Activated CD8-positive, alpha-beta memory T cell treated with anti-CD3 and anti-CD28 coated beads, Interleukin-2, amount 50 U/mL, for 48 hours (primary cell): ENCODE data around the gene USF2.
"Not testable (repeated sequence)": the region's sequence is repeated elsewhere in the genome, so short reads cannot be mapped to it uniquely, and the experiment has no call there.

Experiments used
- DNase-seq: peaks from one replicate; pipeline ENCODE4 v3.0.0-alpha.2; 2020

Gene USF2, protein sequence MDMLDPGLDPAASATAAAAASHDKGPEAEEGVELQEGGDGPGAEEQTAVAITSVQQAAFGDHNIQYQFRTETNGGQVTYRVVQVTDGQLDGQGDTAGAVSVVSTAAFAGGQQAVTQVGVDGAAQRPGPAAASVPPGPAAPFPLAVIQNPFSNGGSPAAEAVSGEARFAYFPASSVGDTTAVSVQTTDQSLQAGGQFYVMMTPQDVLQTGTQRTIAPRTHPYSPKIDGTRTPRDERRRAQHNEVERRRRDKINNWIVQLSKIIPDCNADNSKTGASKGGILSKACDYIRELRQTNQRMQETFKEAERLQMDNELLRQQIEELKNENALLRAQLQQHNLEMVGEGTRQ

DNA sequence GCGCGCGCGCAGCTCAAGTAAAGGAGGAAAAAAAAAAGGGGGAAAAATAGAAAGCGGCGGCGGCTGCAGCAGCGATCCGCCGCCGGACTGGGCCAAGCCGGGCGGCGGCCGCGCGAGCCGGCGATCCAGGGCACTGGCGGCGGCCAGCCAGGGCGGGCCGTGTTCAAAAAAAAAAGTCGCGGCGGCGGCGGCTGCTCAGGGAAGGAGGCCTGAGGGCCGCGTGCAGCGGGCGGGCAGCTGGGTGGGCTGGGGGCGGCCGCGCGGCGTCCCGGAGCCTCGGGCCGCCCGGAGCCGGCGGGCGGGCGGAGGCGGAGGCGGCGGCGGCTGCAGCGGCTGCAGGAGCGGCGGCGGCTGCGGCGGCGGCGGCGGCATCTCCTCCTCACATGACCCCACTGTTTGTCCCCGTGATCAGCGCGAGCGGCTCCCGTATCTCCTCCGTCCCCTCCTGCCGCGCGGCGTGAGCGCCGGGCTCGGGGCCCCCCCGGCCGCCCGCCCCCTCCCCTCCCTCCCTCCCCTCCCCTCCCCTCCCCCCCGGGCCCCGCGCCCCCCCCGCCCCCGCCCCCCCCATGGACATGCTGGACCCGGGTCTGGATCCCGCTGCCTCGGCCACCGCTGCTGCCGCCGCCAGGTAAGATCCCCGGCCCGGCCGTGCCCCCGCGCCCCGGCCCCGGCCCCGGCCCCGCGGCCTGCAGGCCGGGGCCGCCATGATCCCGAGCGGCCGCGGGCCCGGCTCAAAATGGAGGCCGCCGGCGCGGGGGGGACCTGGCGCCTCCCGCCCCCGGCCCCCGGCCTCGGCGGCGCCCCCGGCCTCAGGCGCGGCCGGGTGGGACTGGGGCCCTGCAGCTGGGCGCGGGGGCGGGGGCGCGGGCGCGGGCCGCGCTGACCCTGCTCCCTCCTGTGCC, at the start of gene USF2:
Gene USF2, plus strand, starts transcription at position 427 of the 902 bp plus-strand sequence. Its CDS starts 140 bp downstream, at position 567.
- peak; percentile 81 for DNase-seq

DNA sequence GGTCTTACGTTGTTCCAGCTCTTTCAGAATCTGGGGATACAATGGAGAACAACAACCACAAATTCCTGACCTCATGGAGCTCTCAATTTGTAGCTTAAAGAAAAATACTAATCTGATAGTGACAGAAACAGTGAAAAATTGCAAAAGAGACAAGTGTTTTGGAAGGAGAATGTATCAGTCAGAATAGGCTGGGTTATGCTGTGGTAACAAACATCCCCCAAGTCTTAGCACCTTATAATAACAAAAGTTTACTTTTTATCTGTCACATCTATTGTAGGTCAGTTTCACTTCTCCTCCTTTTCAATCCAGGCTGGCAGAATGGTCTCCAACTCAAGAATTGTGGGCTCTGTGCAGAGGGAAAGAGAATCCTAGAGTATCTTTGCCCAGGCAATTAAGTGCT, 49.8 kb upstream of the USF2 start:
- no peak for DNase-seq

DNA sequence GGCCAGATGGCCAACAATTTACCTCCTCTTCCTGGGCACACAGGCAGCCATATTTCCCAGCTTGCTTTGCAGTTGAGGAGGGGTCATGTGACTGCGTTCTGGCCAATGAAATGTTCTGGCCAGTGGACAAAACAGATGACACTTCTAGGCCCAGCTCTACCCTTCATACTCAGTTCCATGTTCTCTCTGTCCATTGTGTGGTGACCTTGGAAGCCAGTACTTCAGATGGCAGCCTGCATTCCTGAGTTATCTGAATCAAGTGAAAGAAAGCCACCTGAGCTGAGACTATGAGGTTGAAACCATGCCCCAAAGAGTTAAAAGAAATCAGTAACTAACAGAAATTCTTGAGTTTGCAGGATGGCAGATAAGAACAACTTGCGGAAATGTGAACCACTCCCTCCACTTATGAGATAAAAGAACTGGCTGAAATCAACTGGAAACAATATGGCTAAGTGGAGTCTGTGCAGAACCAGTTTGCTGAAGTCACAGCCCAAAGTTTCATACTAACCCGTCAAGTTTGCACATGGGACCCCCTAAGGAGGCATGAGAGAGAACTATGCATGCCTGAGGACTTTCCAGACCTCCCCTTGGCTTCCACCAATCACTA, 48.3 kb upstream of the USF2 start:
- peak; percentile 13 for DNase-seq

DNA sequence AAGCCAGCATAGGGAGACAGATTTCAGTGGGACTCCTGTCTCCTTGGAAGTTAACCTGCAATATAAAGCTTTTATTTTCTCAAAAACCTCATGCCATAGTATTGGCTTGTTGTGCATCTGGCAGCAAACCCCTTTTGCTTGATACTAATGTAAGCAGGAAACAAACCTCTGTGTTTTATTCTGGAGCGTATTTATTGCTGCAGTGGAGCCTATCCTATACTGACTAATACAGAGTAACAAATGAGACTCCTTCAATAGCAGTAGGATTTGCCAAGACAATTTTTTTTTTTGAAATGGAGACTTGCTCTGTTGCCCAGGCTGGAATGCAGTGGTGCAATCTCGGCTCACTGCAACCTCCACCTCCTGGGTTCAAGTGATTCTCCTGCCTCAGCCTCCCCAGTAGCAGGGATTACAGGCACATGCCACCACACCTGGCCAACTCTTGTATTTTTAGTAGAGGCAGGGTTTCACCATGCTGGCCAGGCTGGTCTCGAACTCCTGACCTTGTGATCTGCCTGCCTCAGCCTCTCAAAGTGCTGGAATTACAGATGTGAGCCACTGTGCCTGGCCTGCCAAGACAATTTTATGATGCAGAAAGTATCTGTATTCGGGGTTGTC, 47.7 kb upstream of the USF2 start:
- DNase-seq, result peak; percentile 23

DNA sequence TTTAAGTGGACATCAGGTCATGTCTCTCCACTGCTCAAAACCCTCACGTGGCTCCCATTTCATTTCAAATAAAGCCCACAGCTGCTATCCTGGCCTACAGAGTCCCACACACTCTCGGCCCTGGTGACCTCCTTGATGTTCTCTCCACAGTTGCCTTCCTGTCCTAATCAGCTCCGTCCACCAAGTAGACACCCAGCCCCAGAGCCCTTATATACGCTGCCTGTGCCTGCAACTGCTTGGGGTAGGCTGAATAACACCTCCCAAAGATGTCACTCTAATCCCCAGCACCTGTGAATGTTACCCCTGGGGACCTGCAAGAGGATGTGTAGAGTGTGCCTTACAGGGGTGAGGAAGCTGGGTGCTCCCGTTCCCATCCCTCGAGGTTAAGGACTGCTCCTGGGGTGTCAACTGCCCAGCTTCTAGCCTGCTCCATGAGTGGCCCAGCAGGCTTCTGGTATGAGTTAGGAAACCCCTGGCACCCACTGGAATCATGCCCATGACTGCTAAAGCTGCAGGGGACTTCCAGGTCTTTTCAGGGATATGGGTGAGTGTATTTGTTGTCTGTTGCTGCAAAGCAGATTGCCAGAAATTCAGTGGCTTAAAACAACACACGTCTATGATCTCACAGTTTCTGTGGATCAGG, 46.3 kb upstream of the USF2 start:
- peak; percentile 39 for DNase-seq

DNA sequence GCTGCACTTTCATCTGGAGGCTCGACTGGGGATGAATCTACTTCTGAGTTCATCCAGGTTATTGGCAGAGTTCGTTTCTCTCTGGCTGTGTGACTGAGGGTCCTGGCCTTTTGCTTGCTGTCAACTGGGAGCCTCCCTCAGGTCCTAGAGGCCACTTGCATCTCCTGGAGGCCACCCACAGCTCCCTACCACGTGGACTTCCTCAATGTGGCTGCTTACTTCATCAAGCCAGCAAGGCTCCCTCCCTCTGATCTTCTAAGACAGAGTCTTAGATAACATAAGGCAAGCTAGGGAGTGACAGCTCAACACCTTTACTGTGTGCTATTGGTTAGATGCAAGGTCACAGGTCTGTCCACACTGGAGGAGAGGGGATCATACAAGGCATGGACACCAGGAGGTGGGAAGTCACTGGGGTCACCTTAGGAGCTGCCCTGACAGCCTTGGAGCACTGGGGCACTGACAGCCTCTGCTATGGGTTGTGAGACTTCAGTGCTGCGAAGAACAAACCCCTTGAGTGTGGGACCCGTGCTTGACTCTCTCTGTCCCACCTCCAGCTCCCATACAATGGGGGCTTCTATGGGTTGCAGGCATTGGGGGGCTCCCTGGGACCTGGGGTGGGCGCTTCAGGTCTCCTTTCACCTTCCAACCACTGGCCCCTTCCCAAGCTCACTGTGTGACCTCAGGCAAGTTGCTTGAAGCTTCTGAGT, 45.5 kb upstream of the USF2 start:
- DNase-seq, result peak; percentile 34

DNA sequence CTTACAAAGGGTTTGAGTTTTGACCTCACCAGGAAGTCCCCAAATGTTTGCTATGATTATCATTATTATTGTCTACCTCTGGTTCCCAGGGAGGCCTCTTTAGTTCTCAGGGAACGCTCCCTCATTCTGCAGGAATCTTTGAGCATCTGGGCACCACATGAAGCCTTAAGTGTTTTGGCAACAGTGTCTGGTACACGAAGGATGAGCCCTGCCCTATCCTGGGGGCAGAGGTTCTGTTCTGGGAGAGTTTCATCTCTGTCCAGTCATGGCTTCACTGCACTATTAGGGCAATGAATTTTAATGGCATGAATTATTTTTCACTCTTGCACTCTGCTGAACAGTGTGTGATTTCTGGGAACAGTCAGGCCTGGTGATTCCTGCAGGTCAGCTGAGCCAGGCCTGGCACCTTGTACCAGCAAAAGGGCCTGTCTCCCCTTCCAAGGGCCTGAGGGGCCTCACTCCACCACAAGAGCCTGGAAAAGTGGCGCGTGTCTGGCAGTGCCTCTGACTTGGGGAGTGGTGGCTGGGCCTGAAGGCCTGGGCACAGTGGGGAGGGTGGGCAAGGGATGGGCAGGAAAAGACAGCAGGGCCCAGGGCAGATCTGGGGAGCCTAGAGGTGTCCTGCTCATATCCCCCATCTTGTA, 44.8 kb upstream of the USF2 start:
- DNase-seq, result peak; percentile 40

DNA sequence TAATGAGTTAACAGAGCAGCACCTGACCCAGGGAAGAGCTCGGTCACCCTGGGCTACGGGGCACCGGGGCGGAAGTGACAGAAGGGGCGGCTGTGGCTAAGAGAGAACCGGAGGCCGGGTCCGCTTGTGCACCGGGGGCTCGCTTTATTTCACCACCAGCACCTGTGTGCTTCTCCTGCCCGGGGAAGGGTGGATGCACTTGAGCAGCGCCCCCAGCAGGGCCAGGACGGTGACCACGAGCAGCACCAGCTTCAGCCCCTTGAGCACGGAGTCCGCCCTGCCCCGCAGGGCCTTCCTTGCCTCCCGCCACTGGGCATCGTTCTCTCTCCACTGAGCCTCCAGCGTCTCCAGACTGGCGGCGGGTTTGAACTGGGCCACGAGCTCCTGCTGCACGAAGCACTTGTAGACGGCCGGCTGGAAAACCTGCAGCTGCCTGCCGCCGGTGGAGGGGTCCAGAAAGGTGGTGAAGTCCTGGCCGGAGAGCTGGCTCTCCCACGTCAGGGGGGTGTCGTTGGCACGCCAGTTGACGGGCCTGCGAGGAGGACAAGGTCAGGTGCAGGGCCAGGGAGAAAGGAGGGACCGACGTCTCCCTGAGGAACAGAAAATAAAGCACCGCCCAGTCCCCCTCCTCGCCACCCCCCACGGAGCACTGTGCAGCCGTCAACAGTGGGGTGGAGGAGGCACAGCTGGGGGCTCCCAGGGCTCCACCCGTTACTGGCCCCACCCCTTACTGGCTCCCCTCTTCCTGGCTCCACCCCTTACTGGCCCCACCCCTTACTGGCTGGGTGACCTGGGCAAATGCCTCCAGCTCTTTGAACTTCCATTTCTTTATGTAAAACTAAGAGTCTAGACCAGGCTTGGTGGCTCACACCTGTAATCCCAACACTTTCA, 43.8 kb upstream of the USF2 start:
- peak; percentile 51 for DNase-seq

DNA sequence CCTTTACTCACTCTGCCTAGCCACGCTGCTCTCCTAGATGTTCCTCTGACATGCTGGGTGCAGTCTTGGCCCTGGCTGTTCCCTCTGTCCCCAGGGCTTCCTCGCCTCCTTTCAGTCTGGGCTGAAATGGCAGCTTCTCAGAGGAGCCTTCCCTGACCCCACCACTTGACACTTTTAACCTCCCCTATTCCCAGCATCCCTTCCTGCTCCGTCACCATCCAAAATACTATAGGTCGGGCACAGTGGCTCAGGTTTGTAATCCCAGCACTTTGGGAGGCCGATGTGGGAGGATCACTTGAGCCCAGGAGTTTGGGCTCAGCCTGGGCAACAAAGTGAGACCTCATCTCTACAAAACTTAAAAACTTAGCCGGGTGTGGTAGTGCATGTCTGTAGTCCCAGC, 42.8 kb upstream of the USF2 start:
- DNase-seq, result peak; percentile 30

DNA sequence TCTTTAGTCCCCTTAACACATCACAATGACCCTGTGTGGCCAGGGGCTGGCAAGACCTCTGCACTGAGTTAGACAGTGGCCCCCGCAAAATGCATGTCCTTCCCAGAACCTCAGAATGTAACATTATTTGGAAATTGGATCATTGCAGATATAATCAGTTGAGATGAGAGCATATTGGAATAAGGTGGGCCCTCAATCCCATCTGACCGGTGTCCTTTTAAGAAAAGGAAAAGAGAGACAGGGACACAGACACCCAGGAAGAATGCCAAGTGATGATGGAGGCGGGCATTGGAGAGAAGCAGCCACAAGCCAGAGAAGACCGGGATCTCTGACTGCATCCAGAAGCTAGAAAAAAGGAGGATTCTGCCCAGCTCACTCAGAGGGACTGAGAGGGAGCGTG, 42.0 kb upstream of the USF2 start:
- peak; percentile 15 for DNase-seq

DNA sequence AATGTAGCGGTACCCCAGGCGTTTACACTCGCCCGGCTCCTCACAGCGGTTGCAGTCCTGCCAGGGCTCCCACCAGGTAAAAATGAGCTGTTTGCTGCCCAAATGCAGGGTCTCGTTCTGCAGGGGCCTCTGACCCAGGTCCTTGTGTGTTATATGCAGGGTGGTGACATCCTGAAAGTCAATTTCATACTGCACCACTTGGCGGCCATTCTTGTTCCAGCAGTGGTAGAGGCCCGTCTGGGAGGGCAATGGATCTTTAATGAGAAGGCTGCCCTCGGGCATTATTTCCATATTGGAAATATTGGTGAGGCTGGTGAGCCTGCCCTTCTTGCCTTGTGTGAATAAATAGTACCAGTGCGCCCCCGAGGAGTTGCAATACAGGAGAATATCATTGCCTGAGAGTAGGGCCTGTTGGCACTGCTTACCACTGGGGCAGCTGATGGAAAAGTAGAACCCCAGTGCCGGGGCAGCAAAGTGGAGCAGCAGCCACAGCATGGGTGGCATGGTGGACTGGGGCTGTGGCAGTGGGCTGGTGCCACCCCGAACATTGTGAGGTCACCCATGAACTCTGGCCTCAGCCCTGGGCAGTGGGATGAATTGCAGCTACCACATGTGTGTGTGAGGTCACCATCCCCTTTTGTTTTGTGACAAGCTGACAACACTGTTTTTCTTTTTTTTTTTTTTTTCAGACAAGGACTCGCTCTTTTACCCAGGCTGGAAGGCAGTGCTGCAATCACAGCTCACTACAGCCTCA, 40.4 kb upstream of the USF2 start, which contains the start of gene FAM187B:
Gene FAM187B, minus strand, starts transcription at position 563 of the 754 bp plus-strand sequence. Its CDS starts 59 bp downstream, at position 504.
- DNase-seq, result no peak

DNA sequence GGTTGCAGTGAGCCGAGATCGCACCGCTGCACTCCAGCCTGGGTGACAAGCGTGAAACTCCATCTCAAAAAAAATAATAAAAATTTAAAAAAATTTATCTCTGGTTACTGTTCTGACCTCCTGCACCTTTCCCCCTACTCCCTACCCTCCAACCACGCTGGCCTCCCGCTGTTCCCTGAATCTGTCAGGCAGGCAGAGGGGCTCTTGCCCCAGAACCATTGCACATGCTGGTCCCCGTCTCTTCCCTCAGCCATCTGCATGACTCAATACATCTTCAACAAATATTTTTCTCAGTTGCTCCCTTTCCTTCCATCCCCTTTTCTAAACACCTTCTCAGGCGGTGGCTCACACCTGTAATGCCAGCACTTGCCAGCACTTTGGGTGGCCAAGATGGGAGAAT, 39.2 kb upstream of the USF2 start:
- peak; percentile 28 for DNase-seq

DNA sequence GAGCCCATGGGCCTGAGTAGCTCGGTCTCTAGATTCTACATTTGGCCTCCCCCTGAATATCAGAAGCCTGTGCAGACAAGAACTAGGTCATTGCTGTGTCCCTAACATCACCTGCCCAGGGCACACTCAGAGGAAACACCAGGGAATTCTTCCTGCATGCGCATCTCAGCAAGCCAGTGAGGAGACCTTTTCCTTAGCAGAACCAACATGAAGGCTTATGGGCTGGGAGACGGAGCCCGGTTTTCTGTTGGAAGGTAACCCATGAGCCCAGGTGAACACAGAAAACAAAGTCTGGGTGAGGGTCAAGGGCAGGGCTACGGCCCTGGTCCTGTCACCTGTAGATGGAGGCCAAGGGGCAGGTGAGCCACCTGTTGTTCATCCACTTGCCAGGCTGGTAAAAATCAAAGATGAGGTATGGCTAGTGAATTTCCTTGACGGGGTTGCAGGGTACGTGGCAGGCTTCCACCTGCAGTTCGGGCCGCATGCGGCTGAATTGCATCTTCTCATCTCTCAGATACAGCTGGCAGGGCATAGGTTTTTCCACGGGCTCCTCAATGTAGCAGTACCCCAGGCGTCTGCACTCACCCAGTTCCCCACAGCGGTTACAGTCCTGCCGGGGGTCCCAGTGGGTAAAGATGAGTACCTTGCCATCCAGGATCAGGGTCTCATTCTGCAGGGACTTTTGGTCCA, 36.7 kb upstream of the USF2 start:
- peak; percentile 45 for DNase-seq

DNA sequence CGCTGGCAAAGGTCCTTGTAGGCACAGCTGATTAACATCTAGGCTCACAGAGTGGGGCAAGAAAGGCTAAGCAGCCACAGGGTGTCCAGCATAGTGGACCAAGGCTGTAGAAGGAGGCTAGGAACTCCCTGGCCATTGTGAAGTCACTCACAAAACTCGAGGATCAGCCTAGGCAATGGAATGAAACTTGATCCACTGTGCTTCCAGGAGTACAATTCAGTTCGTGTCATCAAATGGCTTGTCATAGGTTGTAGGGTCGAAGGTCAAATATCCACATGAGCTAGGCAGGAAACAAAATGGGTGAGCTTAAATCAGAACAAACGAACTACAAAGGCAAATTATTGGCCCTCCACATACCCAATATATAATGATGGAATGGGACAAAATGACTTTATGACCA, 35.9 kb upstream of the USF2 start:
- DNase-seq, result peak; percentile 32

DNA sequence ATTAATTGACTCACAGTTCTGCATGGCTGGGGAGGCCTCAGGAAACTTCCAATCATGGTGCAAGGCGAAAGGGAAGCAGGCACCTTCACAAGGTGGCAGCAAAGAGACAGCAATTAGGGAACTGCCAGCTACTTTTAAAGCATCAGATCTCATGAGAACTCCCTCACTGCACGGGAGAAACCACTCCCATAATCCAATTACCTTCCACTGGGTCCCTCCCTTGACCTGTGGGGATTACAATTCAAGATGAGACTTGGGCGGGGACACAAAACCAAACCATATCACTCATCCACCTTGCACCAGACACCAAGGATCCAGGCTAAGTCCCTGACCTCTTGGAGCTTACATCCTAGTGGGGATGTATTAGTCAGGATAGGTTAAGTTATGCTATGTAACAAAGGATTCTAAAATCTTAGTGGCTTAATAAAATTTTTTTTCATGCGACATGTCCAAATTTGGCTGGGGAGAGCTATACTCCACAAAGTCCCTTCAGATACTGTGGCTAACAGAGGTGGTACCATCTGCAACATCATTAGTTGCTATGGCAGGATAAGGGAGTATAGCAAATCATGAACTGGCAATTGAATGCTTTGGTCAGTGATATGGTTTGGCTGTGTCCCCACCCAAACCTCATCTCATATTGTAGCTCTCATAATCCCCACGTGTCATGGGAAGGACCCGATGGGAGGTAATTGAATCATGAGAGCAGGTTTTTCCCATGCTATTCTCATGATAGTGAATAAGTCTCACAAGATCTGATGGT, 31.9 kb upstream of the USF2 start:
- peak; percentile 40 for DNase-seq

DNA sequence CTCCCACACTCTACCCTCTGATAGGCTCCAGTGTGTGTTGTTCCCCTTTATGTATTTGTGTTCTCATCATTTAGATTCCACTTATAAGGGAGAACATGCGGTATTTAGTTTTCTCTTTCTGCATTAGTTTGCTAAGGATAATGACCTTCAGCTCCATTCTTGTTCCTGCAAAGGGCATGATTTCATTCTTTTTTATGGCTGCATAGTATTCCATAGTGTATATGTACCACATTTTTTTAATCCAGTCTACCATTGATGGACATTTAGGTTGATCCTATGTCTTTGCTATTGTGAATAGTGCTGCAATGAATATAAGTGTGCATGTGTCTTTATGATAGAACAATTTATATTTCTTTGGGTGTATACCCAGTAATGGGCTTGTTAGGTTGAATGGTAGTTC, 29.2 kb upstream of the USF2 start:
- DNase-seq, result not testable (repeated sequence)

DNA sequence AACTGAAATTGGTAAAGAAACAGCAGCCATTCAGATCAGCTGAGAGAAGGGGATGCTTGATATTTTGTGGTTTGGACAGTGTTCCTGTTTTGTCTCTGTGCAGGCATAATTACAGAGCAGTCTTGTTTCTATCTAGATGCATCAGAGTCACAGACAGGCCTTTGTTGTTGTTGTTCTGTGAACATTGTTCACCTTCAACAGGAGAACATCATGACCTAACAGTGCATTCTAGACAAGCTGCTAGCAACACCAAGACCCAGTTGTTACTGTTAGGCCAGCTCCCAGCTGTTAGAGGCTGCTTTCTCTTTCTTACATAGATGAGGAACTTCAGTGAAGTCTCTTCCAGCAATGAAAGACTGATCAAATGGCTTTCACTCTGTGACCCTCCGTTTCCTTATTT, 28.4 kb upstream of the USF2 start:
- DNase-seq, result peak; percentile 42

DNA sequence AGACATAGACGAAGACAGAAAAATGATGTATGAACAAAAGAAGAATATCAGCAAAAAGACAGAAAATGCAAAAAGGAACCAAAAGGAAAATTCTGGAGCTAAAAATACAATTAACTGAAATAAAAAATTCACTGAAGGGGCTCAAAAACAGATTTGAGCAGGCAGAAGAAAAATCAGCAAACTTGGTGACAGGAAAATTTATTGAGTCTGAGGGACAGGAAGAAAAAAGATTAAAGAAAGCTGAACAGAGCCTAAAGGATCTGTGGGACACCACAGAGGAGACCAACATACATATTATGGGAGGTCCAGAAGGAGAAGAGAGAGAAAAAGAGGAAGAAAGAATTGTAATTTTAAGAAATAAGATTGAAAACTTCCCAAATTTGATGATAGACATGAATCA, 27.3 kb upstream of the USF2 start:
- no peak for DNase-seq
